HG03558 (cell line): Measurements from ENCODE around the gene PCSK4.
"Not testable (repeated sequence)": the region's sequence is repeated elsewhere in the genome, so short reads cannot be mapped to it uniquely, and the experiment has no call there.

ENCODE experiments used
- ATAC-seq: cut with Tn5 transposase; IDR thresholded peaks from one replicate; pipeline ENCODE4 v1.9.1; 2021; ENCODE audit warnings: moderate number of reproducible peaks; ENCODE audit not compliant: unreplicated experiment; ENCODE audit errors: extremely low read depth

Gene PCSK4

DNA sequence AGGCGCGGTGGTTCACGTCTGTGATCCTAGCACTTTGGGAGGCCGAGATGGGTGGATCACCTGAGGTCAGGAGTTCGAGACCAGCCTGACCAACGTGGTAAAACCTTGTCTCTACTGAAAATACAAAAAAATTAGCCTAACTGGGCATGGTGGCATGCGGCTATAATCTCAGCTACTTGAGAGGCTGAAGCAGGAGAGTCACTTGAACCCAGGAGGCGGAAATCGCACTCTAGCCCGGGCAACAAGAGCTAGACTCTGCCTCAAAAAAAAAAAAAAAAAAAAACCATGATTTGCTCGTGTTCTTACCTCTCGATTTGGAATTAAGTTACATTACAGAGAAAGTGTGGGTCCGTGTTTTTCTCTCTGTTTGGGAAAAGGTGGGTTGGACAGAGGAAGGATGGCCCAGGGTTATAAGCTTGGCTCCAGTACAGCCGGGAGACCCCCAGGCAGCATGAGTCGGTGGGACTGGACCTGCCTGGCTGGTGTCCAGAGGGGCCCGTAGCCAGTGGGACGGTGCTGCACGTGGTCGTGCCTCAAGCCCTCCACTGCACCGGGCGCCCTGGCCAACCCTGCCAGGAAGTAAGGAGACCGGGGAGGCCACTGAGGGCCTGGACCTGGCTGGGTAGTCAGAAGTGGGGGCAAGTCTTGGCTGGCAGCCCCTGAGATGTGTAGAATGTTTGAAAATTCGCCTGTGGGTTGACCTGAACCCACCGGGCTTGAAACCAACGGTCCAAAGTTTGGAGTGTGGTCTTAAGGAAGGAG is 48.3 kb downstream of the PCSK4 start:
- ATAC-seq, result no peak

GRCh38 chr19:1441022-1441426 is 49.1 kb downstream of the PCSK4 start:
- ATAC-seq, result no peak

- no peak for ATAC-seq
These were observed 49.7 kb downstream of the PCSK4 start for GRCh38 chr19:1440418-1440801.

GRCh38 chr19:1439525-1440417 is 50.4 kb downstream of the PCSK4 start:
- not testable (repeated sequence) for ATAC-seq

- ATAC-seq, result no peak
These were observed 51.2 kb downstream of the PCSK4 start for GRCh38 chr19:1438933-1439354.

- peak; percentile 60 for ATAC-seq
These were observed 51.9 kb downstream of the PCSK4 start, which contains the start of gene RPS15 for GRCh38 chr19:1438035-1438932. Gene RPS15, plus strand, starts transcription at chr19:1438396. Its CDS starts 30 bp downstream, at chr19:1438426.

GRCh38 chr19:1437609-1438008 is 52.5 kb downstream of the PCSK4 start:
- ATAC-seq, result no peak

DNA sequence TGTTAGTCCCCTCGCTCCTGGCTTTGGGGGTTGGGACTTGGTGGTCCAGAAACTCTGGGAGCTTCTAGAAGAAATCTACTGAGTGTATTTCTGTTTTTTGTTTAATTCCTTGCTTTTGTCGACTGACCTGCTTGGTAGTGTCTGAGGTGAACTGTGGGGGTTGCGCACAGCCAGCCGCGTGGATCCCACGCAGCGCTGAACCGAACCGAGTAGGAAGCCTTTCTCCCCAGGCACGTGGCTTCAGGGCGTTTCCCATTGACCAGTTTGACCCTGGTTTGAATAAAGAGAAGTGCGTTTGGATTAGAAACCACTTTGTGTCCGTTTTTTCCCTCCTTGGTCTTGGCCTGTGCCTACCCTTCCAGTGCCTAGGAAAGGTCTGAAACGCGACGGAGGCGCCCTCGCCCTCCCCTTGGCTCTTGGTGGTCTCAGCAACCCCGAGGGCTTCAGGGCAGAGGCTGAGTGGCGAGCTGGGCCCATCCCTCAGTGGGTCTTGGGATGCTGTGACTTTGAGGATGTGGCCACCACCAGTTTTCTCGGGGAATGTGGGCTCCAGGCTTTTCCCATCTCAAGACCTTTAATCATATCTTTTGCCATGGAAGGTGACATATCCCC is 54.7 kb downstream of the PCSK4 start:
- no peak for ATAC-seq

DNA sequence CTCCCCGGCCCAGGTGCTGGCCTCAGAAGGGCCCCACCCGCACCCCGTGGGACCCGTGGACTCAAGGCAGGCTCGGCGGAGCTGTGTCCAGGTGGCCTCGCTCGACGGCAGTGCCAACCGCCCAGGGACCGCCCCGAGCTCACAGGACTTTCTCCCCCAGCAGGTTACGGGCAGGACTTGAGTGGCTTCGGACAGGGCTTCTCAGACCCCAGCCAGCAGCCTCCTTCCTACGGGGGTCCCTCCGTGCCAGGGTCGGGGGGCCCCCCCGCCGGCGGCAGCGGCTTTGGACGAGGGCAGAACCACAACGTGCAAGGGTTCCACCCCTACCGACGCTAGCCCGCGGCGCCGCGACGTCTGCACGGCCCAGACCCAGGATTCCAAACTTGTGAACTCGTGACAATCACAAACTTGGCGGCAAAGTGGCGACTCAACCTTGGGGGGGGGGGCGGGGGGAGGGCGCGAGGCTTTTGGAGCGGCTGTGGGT is 55.5 kb downstream of the PCSK4 start:
- ATAC-seq, result no peak

DNA sequence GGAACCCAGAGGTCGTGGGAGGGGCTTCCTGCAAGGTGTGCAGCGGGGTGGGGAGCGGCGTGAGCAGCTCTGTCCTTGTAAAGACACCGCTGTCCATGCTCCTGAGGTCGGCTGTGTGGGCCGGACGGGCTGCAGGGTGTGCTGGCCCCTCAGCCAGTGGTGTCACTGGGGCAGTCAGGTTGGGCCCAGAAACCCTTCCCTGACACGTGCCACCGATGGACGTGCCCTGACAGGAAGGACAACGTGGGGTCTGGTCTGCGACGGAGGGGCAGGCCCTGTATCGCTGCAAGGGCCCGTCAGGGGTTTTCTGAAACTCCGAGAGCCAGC is 56.1 kb downstream of the PCSK4 start:
- no peak for ATAC-seq

DNA sequence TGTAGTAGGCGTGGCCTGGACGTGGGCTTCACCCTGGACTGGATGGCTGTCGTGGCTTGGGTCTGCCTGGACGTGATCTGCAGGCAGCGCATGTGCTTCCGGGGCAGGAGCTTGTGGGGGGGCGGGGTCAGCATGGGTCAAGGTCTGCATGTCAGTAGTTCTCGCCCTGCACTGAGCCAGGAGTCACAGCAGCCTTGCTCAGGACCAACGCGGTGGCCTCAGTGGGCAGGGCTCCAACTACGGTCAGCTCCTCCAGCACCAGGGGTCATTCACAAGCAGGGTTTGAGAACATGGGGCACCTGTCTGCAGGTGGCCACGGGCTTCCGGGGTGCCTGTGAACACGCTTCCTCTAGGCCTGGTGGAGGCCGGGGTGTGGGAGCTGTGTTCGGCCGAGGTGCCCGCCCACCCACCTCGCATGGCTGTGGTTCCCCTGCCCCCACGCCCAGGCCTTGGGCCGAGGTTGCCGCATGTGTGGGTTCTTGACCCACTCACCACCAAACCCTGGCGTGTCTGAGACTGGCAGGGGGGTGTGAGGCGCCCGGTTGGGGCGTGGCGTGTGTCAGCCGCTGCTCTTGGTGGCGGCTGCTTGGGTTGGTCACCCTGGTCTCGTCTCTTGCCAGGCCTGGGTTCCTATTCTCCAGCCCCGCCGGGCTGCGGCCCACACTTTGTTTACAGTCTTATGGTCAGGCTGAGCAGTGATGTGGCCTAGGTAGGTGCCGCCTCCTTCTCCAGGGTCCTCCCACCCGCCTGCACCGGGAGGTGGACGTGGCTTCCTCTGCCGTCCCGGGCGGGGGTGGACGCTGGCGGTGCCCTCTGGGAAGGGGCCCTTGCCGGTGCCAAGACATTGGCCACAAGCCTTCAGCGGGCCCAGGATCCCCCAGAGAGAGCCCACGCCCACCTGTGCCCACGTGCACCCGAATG is 56.8 kb downstream of the PCSK4 start:
- no peak for ATAC-seq

- ATAC-seq, result no peak
These were observed 57.7 kb downstream of the PCSK4 start for GRCh38 chr19:1432507-1432887.

- ATAC-seq, result no peak
These were observed 58.2 kb downstream of the PCSK4 start for GRCh38 chr19:1431759-1432506.
